ENCODE data around the gene FXYD1. TPM values are rescaled to one million over a fixed set of nuclear protein-coding genes. Genes with fewer than 3 reads are reported as not detected.

The FXYD1 gene
- total RNA-seq, 4 donors from 2014 or later, result 10.6 to 29.2 TPM; not detected in 2

- in situ Hi-C loops (cut with MboI; ENCODE audit: low pct_ligation_motif_present in 1 of 4, low pct_unique_long_range_greater_than_20kb in 1 of 4, low sequenced_read_pairs in 3 of 4) (no loop called here), intact Hi-C loops (cut with DNase I; ENCODE audit: low total_unique reads) (no loop called here)
- no peak for DNase-seq
- 53% methylated on average over 12 of the region's 12 CpGs; no CpG with 5 or more reads in 1 of the 2 donors for WGBS, 2 donors (ENCODE audit: low coverage in 1 of 2)
- peak overlapping the region; percentile 72 to 91 (median 78) for H3K27ac ChIP-seq
- H3K36me3 ChIP-seq, result no peaks in the 10 kb centered on the region
- H3K9me3 ChIP-seq, result no peaks in the 10 kb centered on the region
- peak overlapping the region; percentile 2 to 45 (median 14) for H3K4me3 ChIP-seq
- peaks cover 15 to 69% (median 40%) of the 10 kb centered on the region in 4 donors for H3K4me1 ChIP-seq
- TF ChIP-seq CTCF (IDR thresholded peaks at IDR 0.05), result no peak
- no peak for TF ChIP-seq EP300 (IDR thresholded peaks at IDR 0.05; ENCODE audit: low read depth)
- no peak for TF ChIP-seq POLR2AphosphoS5 (IDR thresholded peaks at IDR 0.05)
- TF ChIP-seq POLR2A (IDR thresholded peaks at IDR 0.05), result no peak
- peaks cover 24% of the 10 kb centered on the region for H3K27me3 ChIP-seq
Observed at GRCh38 chr19:35140207-35140961, 1.8 kb downstream of the FXYD1 start.

GRCh38 chr19:35140962-35141836 lies 2.6 kb downstream of the FXYD1 start:
- in situ Hi-C loops (cut with MboI; ENCODE audit: low pct_ligation_motif_present in 1 of 4, low pct_unique_long_range_greater_than_20kb in 1 of 4, low sequenced_read_pairs in 3 of 4), result no loop called here
- H3K27ac ChIP-seq, result peak overlapping the region; percentile 72 to 91 (median 78)
- peak overlapping the region; percentile 2 to 45 (median 14) for H3K4me3 ChIP-seq
- no peak for TF ChIP-seq EP300 (IDR thresholded peaks at IDR 0.05; ENCODE audit: low read depth)
- TF ChIP-seq POLR2A (IDR thresholded peaks at IDR 0.05), result peak; percentile 80
- TF ChIP-seq POLR2AphosphoS5 (IDR thresholded peaks at IDR 0.05), result peak; percentile 74 to 90 (median 80)
- peak; percentile 36 to 66 (median 49) for TF ChIP-seq CTCF (IDR thresholded peaks at IDR 0.05)
- intact Hi-C loops (cut with DNase I; ENCODE audit: low total_unique reads), result no loop called here
- peaks cover 24% of the 10 kb centered on the region for H3K27me3 ChIP-seq
- 3 to 7% methylated on average over 4 to 27 of the region's 48 CpGs for WGBS, 2 donors (ENCODE audit: low coverage in 1 of 2)
- DNase-seq, result peak; percentile 97
- no peaks in the 10 kb centered on the region for H3K9me3 ChIP-seq
- no peaks in the 10 kb centered on the region for H3K36me3 ChIP-seq
- peaks cover 15 to 62% (median 34%) of the 10 kb centered on the region in 4 donors for H3K4me1 ChIP-seq

- Histone ChIP-seq H3K27me3 (peaks cover 24% of the 10 kb centered on the region), H3K36me3 (no peaks in the 10 kb centered on the region), H3K9me3 (no peaks in the 10 kb centered on the region), H3K4me3 (peak overlapping the region in 1 of 4 donors; percentile 43), H3K4me1 (peaks cover 14 to 54% (median 33%) of the 10 kb centered on the region in 4 donors), H3K27ac (peak overlapping the region in 2 of 4 donors; percentile 22 to 57)
- 24 to 25% methylated on average over 7 to 21 of the region's 21 CpGs for WGBS, 2 donors (ENCODE audit: low coverage in 1 of 2)
- in situ Hi-C loops (cut with MboI; ENCODE audit: low pct_ligation_motif_present in 1 of 4, low pct_unique_long_range_greater_than_20kb in 1 of 4, low sequenced_read_pairs in 3 of 4), result no loop called here
- no peak for TF ChIP-seq POLR2A (IDR thresholded peaks at IDR 0.05)
- no peak for DNase-seq
- intact Hi-C loops (cut with DNase I; ENCODE audit: low total_unique reads), result no loop called here
Observed at GRCh38 chr19:35141837-35142605, 3.4 kb downstream of the FXYD1 start.

- Histone ChIP-seq H3K4me3 (peak overlapping the region in 1 of 4 donors; percentile 43), H3K27me3 (peaks cover 24% of the 10 kb centered on the region), H3K36me3 (no peaks in the 10 kb centered on the region), H3K4me1 (peaks cover 9 to 47% (median 32%) of the 10 kb centered on the region in 4 donors), H3K9me3 (no peaks in the 10 kb centered on the region), H3K27ac (no peak overlapping the region)
- in situ Hi-C loops (cut with MboI; ENCODE audit: low pct_ligation_motif_present in 1 of 4, low pct_unique_long_range_greater_than_20kb in 1 of 4, low sequenced_read_pairs in 3 of 4) (no loop called here), intact Hi-C loops (cut with DNase I; ENCODE audit: low total_unique reads) (no loop called here)
- TF ChIP-seq CTCF (IDR thresholded peaks at IDR 0.05), result peak in 3 of 5 experiments; percentile 71 to 81 (median 80)
- no peak for TF ChIP-seq POLR2A (IDR thresholded peaks at IDR 0.05)
- TF ChIP-seq EP300 (IDR thresholded peaks at IDR 0.05; ENCODE audit: low read depth), result no peak
- TF ChIP-seq POLR2AphosphoS5 (IDR thresholded peaks at IDR 0.05), result no peak
- DNase-seq, result peak; percentile 67
- WGBS, 2 donors (ENCODE audit: low coverage in 1 of 2), result 3% methylated on average over 23 of the region's 46 CpGs; no CpG with 5 or more reads in 1 of the 2 donors
Observed at GRCh38 chr19:35142606-35143230, 4.1 kb downstream of the FXYD1 start.

Data from transverse colon (tissue), 4 donors.